GM19193 (cell line): Measurements from ENCODE around the gene WFDC6.

ENCODE experiments used
- POLR2A ChIP-seq: IDR thresholded peaks from 4 replicates; pipeline ENCODE4 v1.6.1; 2011; ENCODE audit not compliant: insufficient read depth, insufficient read length; ENCODE audit errors: extremely low read depth

The WFDC6 gene

GRCh38 chr20:45538209-45538799, 978 bp downstream of the WFDC6 start:
- no peak for TF ChIP-seq POLR2A

DNA sequence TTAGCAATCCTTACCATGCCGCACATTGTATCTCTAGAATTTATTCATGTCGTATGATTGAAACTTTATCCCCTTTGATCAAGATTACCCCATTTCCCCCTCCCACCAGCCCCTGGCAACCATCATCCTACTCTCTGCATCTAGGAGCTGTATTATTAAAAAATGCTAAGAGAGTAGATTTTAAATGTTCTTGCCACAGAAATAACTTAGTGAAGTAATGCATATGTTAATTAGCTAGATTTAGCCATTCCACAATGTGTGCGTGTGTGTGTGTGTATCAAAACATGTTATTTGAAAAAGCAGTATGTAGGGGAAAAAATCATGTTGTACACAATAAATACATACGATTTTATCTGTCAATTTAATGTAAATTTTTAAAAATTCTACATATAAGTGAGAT, 12.0 kb downstream of the WFDC6 start:
- TF ChIP-seq POLR2A: no peak

- no peak for TF ChIP-seq POLR2A
Observed at GRCh38 chr20:45523821-45524220, 15.5 kb downstream of the WFDC6 start.

- TF ChIP-seq POLR2A: no peak
Observed at GRCh38 chr20:45518282-45518681, 21.0 kb downstream of the WFDC6 start.

- no peak for TF ChIP-seq POLR2A
Observed at GRCh38 chr20:45515147-45515913, 24.0 kb downstream of the WFDC6 start, which contains the start of gene SPINT3. Gene SPINT3 (minus strand): TSS chr20:45515622. CDS start chr20:45515608, 14 bp downstream.

GRCh38 chr20:45510242-45510862, 28.9 kb downstream of the WFDC6 start:
- TF ChIP-seq POLR2A: no peak

- TF ChIP-seq POLR2A: no peak
Observed at GRCh38 chr20:45509091-45509490, 30.2 kb downstream of the WFDC6 start.

GRCh38 chr20:45508068-45508886, 31.0 kb downstream of the WFDC6 start:
- TF ChIP-seq POLR2A: no peak

- TF ChIP-seq POLR2A: no peak
Observed at GRCh38 chr20:45507011-45507820, 32.1 kb downstream of the WFDC6 start.

DNA sequence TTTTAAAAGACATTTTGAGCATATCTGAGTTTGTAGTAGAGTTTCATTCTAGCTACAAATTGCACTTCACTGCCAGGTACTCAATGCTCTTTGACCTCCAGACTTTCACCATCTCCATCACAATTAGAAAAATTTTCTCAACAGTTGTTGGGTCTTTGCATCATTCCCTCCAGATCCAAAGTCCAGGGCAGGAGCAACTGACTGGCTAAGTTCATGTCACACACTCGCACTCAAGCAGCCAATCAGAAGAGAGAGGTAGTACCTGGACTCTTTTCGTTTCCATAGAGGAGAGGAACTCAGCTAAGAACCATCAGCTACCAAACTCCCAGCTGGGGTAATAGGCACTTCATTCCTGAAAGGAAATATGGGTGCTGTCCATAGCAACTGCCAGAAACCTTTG, 32.9 kb downstream of the WFDC6 start:
- no peak for TF ChIP-seq POLR2A

- no peak for TF ChIP-seq POLR2A
Observed at GRCh38 chr20:45503403-45503802, 35.9 kb downstream of the WFDC6 start.

- TF ChIP-seq POLR2A: no peak
Observed at GRCh38 chr20:45502561-45502960, 36.7 kb downstream of the WFDC6 start.

DNA sequence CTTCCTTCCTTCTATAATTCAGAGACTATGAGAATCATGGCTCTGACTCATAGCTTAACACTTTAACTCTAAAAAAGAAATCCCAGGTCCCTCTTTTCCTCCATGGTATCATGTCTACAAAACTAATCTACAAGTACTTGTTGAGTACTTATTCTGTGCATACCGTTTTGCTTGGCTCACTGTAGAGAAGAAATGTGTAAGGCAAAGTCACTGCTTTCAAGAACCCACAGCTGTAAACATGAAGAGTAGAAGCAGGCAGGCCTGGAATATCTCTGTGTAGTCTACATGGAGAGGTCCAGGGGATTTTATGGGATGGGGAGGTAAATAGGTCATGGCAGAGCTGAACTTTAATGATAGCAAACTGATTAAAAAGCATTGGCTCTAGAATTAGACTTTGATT, 37.7 kb downstream of the WFDC6 start:
- no peak for TF ChIP-seq POLR2A

DNA sequence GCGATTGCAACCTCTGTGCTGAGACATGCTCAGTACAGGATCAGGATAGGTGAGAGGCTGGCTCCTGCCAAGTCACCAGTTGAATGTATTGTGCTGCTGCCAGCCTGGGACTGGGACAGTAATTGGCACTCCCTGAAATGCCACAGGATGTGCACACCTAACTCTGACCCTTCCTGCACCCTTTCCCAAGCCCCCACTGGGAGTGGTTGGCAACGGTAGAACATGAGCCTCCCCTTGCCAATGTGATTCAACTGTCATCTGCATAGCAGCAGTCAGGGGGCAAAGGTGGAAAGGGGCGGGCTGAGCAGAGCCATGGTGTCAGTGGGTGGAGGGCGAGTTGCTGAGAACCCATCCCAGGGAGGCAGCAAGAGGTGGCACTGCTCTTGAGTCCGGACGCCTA, 39.3 kb downstream of the WFDC6 start:
- TF ChIP-seq POLR2A: no peak
